WI38 (cell line): ENCODE data around the gene PLA2G2E.
A peak's percentile ranks its signal among the peaks of the same experiment; 100 is the strongest.
"Not testable (repeated sequence)": the region's sequence is repeated elsewhere in the genome, so short reads cannot be mapped to it uniquely, and the experiment has no call there.

Experiments
- H3K4me3 ChIP-seq: 2 replicates; pipeline ENCODE4 v1.5.1; 2011; ENCODE audit warnings: low read depth, mild to moderate bottlenecking, control low read depth, low read length
- TF ChIP-seq, protein P1 (sequence below): IDR thresholded peaks from 2 replicates; pipeline ENCODE4 v1.5.1; 2012; ENCODE audit warnings: low read depth, mild to moderate bottlenecking, control low read depth, low read length

Gene PLA2G2E

DNA sequence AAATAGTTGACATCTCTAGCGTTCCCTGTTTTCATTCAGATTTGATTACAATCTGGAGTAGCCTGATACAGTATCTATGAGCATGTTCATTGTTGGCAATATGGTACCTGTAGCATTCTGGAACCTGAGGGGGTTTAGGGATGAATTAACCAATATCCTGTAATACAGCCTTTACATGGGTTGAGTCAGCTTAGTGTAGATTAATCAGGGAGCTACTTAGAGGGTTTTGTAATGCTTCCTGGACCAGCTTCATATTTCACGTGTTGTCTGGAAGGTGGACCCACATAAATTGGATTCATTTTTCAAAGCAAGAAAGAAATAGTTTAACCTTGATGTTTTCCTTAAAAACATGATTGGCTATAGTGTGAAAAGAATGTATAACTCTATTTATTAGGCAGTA lies 37.6 kb downstream of the PLA2G2E start:
- H3K4me3 ChIP-seq: no peak overlapping the region
- TF ChIP-seq, protein P1, sequence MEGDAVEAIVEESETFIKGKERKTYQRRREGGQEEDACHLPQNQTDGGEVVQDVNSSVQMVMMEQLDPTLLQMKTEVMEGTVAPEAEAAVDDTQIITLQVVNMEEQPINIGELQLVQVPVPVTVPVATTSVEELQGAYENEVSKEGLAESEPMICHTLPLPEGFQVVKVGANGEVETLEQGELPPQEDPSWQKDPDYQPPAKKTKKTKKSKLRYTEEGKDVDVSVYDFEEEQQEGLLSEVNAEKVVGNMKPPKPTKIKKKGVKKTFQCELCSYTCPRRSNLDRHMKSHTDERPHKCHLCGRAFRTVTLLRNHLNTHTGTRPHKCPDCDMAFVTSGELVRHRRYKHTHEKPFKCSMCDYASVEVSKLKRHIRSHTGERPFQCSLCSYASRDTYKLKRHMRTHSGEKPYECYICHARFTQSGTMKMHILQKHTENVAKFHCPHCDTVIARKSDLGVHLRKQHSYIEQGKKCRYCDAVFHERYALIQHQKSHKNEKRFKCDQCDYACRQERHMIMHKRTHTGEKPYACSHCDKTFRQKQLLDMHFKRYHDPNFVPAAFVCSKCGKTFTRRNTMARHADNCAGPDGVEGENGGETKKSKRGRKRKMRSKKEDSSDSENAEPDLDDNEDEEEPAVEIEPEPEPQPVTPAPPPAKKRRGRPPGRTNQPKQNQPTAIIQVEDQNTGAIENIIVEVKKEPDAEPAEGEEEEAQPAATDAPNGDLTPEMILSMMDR: no peak

DNA sequence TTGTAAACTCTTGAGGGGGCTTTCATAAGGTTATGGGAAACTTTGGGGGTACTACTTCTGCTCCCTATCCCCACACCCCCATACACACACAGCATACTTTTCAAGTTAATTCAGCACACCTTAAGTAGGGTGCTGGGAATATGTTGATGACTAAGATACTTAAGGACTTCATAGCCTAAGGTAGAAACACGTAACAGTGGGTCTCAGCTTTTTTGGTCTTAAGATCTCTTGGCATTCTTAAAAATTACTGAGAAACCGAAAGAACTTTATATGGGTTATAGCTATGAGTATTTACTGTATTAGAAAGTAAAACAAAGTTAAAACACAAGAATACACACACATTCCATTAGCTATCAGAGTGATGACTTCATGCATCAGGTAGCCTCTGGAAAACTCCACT lies 39.1 kb downstream of the PLA2G2E start:
- H3K4me3 ChIP-seq: no peak overlapping the region
- TF ChIP-seq, protein P1: no peak

DNA sequence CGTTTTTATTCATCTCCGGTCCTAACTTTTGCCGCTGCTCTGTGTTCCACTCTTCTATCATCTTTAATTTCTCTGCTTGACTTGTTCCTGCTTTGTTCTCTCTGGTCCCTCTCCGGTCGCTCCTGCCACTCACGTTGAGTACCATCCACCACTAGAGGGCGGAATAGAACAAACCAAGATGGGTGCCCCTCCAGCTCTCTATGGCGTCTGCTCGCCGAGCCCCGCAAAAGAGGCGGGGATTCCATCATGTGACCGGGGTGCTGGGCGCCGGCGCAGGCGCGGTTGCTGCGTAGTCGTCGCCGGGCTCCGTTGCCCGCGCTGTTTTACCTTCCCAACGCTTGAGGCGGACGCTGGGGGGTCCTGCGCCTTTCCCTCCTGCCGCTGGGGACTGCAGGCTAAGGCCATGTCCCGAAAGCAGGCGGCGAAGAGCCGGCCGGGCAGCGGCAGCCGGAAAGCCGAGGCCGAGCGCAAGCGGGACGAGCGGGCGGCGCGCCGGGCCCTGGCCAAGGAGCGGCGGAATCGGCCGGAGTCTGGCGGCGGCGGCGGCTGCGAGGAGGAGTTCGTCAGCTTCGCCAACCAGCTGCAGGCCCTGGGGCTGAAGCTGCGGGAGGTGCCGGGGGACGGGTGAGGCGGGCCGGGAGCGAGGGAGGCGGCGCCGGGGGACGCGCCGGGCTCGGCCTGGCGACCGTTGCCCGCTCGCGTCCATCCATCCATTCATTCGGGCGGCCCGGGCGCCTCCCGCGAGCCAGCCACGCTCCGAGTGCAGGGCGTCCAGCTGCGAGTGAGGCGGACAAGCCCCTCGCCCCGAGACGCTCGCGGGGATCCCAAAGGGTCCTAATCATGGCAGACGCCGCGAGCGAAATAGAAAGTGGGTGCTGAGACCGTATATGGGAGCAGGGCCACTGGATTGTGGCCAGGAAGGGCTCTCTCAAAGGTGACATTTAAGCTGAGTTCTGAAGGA lies 41.0 kb downstream of the PLA2G2E start, which contains the start of gene OTUD3:
Gene OTUD3, plus strand, starts transcription at position 285 of the 961 bp plus-strand sequence. Its CDS starts 119 bp downstream, at position 404.
- TF ChIP-seq, protein P1: peak; percentile 76
- H3K4me3 ChIP-seq: peak within 1 kb of the TSS; percentile 91

- not testable (repeated sequence) for H3K4me3 ChIP-seq
These were observed 42.6 kb downstream of the PLA2G2E start for GRCh38 chr1:19880841-19881240.

DNA sequence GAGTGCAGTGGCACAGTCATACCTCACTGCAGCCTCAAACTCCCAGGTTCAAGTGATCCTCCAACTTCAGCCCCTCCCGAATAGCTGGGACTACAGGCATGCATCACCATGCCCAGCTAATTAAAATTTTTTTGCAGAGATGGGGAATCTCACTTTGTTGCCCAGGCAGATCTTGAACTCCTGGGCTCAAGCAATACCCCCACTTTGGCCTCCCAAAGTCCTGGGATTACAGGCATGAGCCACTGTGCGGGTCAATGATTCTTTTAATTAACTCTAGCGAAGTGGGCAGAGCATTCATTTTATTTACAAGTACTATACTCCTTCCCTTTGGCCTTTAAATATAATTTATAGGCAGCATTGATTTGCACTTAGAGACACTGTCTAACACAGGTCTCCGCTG lies 43.8 kb downstream of the PLA2G2E start:
- TF ChIP-seq, protein P1: no peak
- H3K4me3 ChIP-seq: no peak overlapping the region

DNA sequence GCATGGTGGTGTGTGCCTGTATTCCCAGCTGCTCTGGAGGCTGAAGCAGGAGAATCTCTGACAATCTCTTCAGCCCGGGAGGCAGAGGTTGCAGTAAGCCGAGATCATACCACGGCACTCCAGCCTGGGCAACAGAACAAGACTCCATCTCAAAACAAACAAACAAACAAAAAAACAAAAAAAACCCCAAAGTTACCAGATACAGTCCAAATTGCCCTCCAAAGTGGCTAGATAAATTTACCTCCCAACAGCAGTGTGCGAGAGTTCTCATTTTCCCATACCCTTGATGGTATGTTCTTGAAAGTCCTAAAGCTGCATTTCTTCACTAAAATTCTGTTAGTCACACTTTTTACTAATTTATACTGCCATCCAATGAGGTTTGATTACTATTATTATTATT lies 44.2 kb downstream of the PLA2G2E start:
- H3K4me3 ChIP-seq: no peak overlapping the region
- TF ChIP-seq, protein P1: no peak

DNA sequence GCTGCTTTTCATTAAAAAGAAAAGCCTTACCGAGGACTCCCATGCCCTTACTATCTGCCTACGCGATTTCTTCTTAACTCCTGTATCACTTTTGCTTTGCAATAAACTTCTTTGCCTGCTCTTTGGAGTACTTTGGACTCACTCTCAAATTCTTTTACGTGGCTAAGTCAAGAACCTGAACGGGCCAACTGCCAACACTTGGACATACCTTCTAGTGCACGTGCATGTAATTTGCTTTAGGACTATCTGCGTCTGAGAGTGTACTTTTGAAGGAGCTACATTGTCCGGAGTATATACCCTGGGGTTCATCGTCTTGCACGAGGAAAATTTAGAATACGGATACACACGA lies 44.8 kb downstream of the PLA2G2E start:
- H3K4me3 ChIP-seq: no peak overlapping the region
- TF ChIP-seq, protein P1: no peak
